Ovary (tissue), 3 donors: ENCODE measurements around the gene TNRC6A.

ENCODE experiments used
- POLR2A ChIP-seq: fragments of 450-650 bp; IDR thresholded peaks from one replicate; pipeline ENCODE4 v1.6.1; 2017; ENCODE audit warnings: antibody characterized with exemption, mild to moderate bottlenecking, moderate library complexity
- TF ChIP-seq, protein P1 (sequence below), 3 donors: fragments of 450-650 bp in 2 of 3; fragments of 200-600 bp in 1 of 3; IDR thresholded peaks; one replicate each; pipeline versions ENCODE4 v1.5.1 to v1.8.0; 2016 to 2022; ENCODE audit warnings: antibody characterized with exemption in 3 of 3, mild to moderate bottlenecking in 1 of 3
- donor health status: DM: no; HTN: no; CAD: no.

DNA sequence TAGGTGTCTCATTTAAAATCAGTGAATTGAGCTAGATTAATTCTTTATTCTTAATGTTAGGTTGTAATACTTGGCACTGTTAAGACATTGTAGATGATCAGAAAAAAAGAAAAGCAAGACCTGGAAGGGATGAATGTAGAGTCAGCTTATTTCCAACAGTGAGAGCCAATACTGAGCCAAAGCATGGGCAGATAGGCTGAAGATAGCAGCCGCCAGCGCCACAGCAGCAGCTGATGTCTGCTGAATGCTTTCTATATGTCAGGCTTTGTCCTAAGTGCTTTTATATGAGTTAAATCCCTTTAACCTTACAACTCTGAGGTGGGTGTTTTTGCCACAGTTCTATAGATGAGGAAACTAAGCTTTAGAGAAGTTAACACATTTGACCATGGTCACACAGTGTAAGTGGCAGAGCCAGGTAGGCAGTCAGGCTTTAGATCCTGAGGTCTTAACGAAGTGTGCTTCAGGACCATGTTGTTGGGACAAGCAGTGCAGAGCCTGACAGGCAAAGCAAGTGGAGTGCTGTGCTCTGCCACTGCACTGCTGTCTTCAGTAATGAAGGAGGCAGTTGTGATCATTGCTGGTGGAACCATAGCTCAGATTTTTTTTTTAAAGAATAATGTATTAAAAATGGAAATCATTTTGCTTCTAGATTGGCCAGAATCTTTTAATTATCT, 25.9 kb downstream of the TNRC6A start:
- TF ChIP-seq, protein P1, sequence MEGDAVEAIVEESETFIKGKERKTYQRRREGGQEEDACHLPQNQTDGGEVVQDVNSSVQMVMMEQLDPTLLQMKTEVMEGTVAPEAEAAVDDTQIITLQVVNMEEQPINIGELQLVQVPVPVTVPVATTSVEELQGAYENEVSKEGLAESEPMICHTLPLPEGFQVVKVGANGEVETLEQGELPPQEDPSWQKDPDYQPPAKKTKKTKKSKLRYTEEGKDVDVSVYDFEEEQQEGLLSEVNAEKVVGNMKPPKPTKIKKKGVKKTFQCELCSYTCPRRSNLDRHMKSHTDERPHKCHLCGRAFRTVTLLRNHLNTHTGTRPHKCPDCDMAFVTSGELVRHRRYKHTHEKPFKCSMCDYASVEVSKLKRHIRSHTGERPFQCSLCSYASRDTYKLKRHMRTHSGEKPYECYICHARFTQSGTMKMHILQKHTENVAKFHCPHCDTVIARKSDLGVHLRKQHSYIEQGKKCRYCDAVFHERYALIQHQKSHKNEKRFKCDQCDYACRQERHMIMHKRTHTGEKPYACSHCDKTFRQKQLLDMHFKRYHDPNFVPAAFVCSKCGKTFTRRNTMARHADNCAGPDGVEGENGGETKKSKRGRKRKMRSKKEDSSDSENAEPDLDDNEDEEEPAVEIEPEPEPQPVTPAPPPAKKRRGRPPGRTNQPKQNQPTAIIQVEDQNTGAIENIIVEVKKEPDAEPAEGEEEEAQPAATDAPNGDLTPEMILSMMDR (IDR thresholded peaks at IDR 0.05) = no peak
- TF ChIP-seq POLR2A = no peak
